T47D (cell line): Measurements from ENCODE around the gene TSHZ1.

ENCODE experiments used
- DNase-seq, 2 experiments: peaks; one replicate each; pipeline versions ENCODE4 v3.0.0 to v3.0.0-alpha.2; 2011 to 2012; ENCODE audit warnings: low read depth in 1 of 2, low spot score in 1 of 2
- JUND ChIP-seq: IDR thresholded peaks from 2 replicates; pipeline ENCODE4 v1.6.1; 2012; ENCODE audit warnings: low read depth
- in situ Hi-C: cut with HindIII; loops from 2 replicates; pipeline ENCODE4 v1.10.0; 2016; ENCODE audit warnings: low sequenced_read_pairs, low pct_unique_long_range_greater_than_20kb

TSHZ1 gene

GRCh38 chr18:75210274-75211001 is at the start of gene TSHZ1:
TSHZ1 (plus strand) TSS chr18:75210797; CDS start chr18:75211877, 1,080 bp downstream.
- in situ Hi-C loops = no loop called here
- DNase-seq = peak; percentile 85 to 87
- TF ChIP-seq JUND = no peak

- peak; percentile 64 to 81 for DNase-seq
- in situ Hi-C loops = no loop called here
- no peak for TF ChIP-seq JUND
These were observed 49.2 kb upstream of the TSHZ1 start for GRCh38 chr18:75161256-75162028.

GRCh38 chr18:75162467-75162866 is 48.1 kb upstream of the TSHZ1 start:
- no peak for DNase-seq
- in situ Hi-C loops = no loop called here
- no peak for TF ChIP-seq JUND

GRCh38 chr18:75162978-75163377 is 47.6 kb upstream of the TSHZ1 start:
- DNase-seq = no peak
- in situ Hi-C loops = no loop called here
- TF ChIP-seq JUND = no peak

GRCh38 chr18:75163736-75164135 is 46.9 kb upstream of the TSHZ1 start:
- TF ChIP-seq JUND = no peak
- DNase-seq = no peak
- in situ Hi-C loops = no loop called here

GRCh38 chr18:75164479-75164878 is 46.1 kb upstream of the TSHZ1 start:
- in situ Hi-C loops = no loop called here
- DNase-seq = no peak
- no peak for TF ChIP-seq JUND

GRCh38 chr18:75165926-75166325 is 44.7 kb upstream of the TSHZ1 start:
- in situ Hi-C loops = no loop called here
- no peak for DNase-seq
- no peak for TF ChIP-seq JUND

- TF ChIP-seq JUND = no peak
- no peak for DNase-seq
- in situ Hi-C loops = no loop called here
These were observed 43.5 kb upstream of the TSHZ1 start for GRCh38 chr18:75167137-75167536.

- TF ChIP-seq JUND = no peak
- in situ Hi-C loops = no loop called here
- DNase-seq = no peak
These were observed 42.6 kb upstream of the TSHZ1 start for GRCh38 chr18:75167759-75168618.

- DNase-seq = no peak
- in situ Hi-C loops = no loop called here
- TF ChIP-seq JUND = no peak
These were observed 42.0 kb upstream of the TSHZ1 start for GRCh38 chr18:75168619-75169018.

- in situ Hi-C loops = no loop called here
- TF ChIP-seq JUND = no peak
These were observed 41.2 kb upstream of the TSHZ1 start for GRCh38 chr18:75169411-75169810.

GRCh38 chr18:75170022-75170789 is 40.4 kb upstream of the TSHZ1 start:
- DNase-seq = no peak
- in situ Hi-C loops = no loop called here

More at GRCh38 chr18:75169411-75169810, 41.2 kb upstream of the TSHZ1 start:
- DNase-seq = no peak

More at GRCh38 chr18:75170022-75170789, 40.4 kb upstream of the TSHZ1 start:
- no peak for TF ChIP-seq JUND
